HepG2 (cell line): ENCODE data around the gene HS3ST4.

Experiments
- HNRNPK ChIP-seq: fragments of 200-400 bp; formaldehyde crosslinking; IDR thresholded peaks from 2 replicates; pipeline ENCODE4 v1.6.1; 2018; ENCODE audit warnings: low read length, low read depth, moderate library complexity, mild to moderate bottlenecking; ENCODE audit not compliant: poor library complexity, severe bottlenecking
- NR3C1 ChIP-seq: sonication (generic); formaldehyde crosslinking; IDR thresholded peaks from 2 replicates; pipeline ENCODE4 v1.4.0; 2020; ENCODE audit warnings: missing genetic modification reagents
- TF ChIP-seq, protein P1 (sequence below): sonication (generic); formaldehyde crosslinking; IDR thresholded peaks from 2 replicates; pipeline ENCODE4 v1.8.1; 2023; ENCODE audit warnings: missing genetic modification reagents, inconsistent platforms, borderline replicate concordance

DNA sequence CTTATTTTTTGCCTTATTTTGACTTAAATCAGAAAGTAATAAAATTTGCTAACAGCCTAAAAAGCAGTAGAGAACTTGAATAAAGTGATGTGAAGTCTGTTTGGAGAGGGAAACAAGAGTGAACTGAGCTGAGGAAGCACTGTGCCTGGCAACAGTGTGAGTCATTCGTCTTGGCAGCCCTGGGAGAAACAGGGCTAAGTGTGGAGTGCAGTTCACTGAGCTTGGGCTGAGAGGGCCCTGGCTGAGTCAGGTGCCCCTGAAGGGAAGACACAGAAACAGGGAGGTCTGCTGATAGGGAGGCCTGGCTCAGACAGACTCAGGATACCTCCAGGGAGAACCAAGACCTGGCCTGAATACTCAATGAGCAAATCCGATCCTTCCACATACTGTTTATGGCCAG, 132.1 kb downstream of the HS3ST4 start:
- TF ChIP-seq NR3C1 (CRISPR knock-in tag) (no peak), HNRNPK (no peak)
- TF ChIP-seq, protein P1, sequence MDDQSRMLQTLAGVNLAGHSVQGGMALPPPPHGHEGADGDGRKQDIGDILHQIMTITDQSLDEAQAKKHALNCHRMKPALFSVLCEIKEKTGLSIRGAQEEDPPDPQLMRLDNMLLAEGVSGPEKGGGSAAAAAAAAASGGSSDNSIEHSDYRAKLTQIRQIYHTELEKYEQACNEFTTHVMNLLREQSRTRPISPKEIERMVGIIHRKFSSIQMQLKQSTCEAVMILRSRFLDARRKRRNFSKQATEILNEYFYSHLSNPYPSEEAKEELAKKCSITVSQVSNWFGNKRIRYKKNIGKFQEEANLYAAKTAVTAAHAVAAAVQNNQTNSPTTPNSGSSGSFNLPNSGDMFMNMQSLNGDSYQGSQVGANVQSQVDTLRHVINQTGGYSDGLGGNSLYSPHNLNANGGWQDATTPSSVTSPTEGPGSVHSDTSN, result no peak
